ENCODE data around the gene IFT43.
"Not testable (repeated sequence)": the region's sequence is repeated elsewhere in the genome, so short reads cannot be mapped to it uniquely, and the experiment has no call there.

IFT43 gene

DNA sequence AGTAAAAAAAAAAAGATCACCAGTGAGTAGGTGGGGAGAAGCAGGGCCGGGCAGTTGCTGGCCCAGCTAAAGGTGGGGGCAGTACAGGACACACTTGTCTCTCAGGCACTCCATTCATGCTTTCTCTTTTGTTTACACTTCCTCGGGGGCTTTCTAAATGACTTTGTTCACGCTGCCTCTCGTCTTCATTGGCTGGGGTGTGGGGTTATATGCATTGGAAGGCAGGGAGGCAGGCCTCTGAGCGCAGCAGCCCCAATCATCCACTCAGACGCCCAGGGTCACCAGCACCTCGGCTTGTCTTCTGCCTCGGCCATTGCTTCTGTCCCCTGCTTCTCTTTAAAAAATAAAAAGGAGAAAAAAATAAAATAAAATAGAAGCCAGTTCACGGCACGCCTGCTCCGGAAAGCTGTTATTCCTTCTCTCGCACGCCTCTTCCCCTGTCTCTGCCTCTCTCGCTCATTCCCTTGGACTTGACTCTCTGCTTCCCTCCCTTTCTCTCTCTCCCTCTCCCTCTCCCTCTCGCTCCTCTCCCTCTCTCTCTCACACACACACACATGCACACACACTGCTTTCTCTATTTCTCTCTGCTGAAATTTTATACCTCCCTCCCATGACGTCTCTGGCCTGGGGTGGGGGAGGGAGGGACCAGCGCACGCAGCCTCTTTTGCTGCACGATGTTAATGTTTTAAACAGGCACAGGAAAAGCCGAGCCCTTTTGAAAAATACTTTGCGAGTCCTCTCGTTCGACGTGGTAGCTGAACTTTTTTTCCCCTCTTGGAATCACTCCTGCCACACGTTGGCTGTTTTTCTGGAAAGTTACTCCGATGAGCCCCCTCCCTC lies 3.9 kb upstream of the IFT43 start, which contains the start of gene TGFB3:
Gene TGFB3, minus strand, starts transcription at position 570 of the 840 bp plus-strand sequence. CDS start 1,102 bp downstream, outside the sequence.
- DNase-seq = peak; percentile 73 to 90 (median 82)

DNA sequence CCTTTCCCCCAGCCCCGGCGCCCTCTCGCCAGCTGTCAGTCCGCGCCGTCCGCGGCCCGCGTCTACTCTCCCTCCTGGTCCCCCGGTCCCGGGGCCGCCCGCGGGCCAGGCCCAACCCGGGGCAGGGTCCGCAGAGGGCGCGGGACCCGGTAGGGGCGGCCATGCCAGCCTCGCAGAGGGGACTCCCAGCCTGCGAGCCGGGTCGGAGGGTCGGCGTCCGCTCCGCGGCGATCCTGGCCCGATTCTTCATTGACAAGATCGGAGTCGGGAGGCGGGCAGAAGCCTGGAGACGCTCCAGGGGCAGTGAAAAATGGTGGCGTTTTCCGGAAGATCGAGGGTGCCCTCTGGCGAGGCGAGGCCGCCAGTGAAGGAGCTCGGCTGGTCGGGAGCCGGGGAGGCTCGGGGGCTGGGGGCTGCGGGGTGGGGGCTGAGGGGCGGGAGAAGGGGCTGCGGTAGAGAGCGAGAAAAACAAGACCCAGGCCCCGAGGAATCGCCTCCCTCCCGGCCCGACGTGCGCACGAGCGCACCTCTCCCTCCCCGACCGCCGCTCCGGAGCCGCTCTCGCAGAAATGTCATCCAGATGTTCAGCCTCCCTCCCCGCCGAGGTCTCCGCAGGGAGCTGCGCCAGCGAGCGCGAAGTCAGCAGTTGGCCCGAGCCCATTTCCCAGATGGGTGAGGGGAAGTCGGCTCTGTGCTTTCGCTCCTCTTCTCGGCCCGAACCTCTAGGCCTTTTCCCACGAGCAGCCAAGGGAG lies 3.1 kb upstream of the IFT43 start:
- peak; percentile 84 to 87 (median 87) for DNase-seq

DNA sequence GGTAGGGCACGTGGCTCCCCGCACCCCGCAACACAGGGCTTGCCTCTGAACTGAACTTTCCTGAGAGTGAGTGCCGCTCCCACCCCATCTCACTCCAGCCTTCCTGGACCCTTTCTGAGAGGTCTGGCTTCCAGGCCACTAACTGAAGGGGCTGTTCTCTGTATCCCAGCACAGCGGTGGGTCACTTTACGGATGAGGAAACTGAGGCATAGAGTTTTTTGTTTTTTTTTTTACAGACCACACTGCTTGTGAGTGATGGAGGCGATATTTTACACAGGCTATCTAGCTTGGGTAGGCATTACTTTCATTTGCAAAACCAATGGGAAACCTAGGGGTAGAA lies 2.6 kb upstream of the IFT43 start:
- no peak for DNase-seq

DNA sequence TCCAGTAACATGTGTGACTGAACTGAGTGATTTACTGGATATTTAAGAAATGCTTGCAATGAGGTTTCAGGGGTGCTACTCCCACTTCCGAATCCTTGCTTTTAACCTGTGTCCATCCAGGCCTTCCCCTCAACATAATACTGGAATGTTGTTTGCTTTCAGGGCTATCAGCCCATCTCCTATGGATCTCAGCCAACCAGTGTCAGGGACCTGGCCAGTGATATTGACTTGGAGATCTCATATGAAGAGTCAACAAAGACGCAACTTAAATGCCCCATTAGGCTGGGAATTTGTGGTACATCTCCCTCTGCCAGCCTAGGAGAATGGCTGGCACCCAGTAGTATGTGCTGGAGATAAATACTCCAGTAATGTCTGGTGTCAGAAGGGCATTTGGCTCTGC lies 889 bp upstream of the IFT43 start:
- no peak for DNase-seq

DNA sequence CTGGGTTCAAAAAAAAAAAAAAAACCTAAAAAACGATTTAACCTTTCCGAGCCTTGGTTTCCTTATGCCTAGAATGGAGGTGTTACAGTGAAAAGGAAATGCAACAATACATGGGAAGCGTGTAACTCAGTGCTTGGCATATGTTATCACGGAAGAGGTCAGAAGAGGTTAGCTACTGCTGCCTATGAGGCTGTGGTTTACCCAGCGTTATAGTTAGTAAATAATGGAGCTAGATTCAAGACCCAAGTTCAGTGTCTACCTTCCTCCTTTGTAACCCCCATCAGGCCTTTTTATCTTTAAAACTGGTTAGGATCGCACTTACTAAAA lies 839 bp downstream of the IFT43 start:
- DNase-seq = no peak

DNA sequence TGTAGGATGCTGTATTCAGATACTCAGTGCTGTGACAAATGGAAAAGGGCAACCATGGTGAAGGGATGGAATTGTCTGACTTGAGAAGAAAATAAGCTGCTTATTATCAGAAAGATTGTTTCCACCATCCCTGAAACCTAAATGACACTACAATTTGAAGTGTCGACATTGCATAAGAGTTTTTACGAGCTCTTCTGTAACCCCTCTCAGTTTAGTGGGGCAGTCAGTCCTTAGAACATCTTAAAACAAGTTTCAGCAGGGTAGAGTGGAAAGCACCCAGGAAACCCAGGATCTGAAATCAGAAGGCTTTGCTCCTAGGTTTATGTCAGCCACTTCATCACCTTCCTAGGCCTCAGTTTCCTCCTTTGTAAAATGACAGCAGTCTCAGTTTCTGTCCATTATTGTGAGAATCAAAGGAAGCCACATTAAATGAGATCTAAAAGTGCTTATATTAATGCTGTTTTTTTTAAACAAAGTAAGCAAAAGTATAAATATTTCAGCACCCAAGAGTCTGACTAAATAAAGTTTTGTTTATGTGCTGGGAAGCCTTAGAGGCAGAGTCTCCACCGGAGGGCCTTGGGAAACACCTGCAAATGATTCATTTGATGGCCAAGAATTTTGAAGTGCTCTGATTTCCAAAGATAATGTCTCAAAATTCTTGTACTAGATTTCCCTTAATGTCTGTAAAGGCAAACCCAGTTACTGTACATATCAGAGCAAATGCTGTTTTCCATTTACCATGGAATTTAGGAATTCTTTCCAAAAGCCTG lies 1.8 kb downstream of the IFT43 start:
- DNase-seq = no peak

DNA sequence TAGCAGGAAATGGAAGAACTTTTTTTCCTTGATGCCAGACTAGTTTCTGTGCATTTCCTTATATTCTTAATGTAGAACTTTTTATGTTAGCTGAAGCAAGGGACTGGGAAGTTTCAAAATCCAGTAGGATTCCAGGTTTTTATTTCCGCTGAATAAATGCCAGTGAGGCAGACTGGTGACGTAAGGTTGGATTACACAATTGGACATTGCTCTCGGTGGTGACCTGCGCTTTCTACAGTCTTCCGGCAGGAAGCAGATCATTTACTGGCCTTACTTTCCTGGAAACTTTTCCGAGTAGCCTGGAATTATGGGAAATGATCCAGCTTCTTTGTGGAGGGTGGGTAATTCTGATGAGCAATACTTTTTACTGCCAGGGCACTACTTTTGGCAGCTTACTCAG lies 3.6 kb downstream of the IFT43 start:
- no peak for DNase-seq

DNA sequence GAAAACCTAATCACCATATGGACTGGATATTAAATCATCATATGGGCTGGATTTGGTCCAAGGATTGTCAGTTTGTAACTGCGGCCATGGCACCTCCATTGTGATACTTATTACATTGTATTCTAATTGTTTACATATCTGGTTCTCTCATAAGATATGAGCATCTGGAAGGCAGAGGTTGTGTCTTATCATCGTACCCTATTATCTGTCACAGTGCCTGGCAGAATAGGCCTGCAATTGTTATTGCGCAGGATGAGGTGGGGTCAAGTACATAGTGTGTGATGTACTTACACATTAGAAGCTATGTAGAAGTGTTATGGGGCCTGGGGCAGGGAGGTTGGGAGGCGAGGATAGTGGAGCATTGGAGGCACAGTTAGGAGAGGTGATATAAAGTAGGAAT lies 4.7 kb downstream of the IFT43 start:
- DNase-seq = no peak

DNA sequence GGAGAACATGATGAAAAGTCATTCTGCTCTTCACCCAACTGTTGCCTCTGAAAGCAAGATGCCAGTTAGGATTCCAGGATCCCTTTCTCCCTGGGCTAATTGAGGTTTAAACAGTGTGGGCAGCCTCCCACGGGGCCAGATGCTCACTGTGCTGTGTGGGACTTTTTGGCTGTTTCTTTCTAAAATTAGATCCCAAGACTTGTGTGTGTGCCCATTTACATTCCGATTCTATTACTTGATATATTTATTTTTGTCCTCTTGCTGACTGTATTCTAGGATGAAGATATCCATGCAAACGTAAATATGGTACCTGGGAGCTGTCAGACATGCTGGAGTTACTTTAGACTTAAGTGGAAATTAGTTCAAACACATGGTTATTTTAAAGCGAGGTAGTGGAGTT lies 6.2 kb downstream of the IFT43 start:
- DNase-seq = no peak

DNA sequence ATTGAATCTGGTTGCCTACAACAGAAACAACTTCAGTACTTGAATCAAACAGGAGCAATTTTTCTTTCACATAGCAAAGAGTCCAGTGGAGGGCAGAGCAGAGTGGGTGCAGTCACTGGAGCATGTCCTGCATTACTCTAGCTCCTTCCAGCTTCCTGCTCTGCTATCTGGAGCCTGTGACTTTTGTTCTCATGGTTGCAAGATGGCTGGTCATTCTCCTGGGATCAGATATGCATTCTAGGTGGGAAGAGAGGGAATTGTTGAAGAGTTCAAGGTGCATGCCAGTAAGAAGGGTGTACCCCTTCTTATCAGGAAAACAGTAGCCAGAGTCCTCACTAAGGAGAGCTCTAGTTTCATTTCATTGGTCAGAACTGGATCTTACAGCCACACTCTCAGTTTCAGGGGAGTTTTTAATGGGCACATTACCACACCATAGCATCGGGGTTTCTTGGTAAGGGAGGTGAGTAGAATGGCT lies 8.0 kb downstream of the IFT43 start:
- DNase-seq = no peak

DNA sequence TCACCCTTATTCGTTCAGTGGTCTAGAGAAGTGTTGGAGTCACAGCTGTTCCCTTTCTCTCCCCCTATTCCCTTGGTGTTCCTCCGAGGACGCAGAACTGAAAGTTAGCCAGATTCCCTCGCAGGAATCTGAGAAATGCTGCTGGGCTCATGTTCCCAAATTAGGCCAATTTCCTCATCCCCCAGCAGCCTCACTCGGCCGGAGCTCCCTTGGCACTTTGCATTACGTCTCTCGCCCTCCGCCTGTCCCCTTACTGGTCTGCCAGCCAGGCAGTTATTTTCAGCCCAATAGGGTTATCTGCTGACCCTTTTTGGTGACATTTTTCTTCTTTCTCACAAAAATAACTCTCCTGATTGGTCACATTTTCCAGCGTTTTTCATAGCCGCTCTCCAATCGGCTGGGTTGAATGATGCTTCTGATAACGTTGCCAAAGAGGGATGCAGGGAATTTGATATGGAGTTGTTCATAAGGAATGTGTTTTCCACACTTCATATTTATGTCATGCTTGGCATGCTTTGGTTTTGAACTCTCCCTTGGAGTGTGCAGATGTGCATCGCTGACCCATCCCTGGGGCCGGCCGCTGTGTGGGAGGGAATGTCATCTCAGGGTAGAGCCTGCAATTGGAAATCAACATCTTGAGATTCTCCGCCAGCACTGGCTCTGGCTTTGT lies 9.9 kb downstream of the IFT43 start:
- peak in 1 of 3 experiments; percentile 34 for DNase-seq

DNA sequence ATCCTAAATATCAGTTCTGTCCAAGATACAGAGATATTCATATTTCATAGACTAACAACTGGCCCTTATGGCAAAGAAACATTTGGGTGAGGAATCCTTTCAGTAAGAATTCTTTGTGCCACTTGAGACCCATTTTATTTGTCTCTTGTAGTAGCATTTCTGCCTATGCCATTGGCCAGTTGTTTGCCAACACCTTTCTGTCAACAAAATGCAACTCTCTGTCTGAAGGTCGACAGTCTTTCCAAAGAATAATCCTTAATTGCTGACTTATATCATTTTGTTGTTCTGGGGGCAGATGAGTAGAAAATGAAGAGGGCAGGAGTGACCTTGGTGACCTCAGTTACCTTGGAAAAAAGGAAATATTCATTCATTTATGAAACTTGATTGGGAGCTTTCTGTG lies 10.9 kb downstream of the IFT43 start:
- no peak for DNase-seq

DNA sequence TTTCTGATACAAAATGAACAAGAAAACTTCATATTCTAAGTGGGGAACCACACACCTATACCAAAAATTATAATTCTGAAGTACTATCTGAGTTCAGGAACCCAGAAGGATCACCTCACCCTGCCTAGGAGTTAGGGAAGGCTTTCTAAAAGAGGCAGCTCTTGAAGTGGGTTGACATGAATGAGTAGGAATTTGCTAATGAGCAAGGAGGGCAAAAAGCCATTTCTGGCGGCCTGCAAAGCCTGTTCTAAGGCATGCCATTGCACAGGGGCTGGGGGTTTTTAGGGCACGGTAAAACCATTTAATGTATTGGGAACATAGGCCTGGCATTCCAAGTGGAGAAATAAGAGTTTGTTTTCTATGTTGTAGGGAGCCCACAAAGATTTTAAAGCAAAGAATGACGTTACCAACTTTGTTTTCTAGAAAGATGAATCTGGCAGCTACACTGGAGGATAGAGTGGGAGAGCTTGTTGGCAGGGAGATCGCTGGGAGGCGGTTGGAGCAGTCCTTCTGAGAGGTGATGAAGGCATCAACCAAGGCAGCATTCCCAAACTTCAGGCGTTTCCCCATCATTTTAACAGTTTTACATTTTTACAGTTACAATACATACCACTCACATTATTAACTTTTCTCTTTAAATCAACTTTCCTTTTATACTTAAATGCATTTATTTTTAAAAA lies 14.1 kb downstream of the IFT43 start:
- no peak for DNase-seq

DNA sequence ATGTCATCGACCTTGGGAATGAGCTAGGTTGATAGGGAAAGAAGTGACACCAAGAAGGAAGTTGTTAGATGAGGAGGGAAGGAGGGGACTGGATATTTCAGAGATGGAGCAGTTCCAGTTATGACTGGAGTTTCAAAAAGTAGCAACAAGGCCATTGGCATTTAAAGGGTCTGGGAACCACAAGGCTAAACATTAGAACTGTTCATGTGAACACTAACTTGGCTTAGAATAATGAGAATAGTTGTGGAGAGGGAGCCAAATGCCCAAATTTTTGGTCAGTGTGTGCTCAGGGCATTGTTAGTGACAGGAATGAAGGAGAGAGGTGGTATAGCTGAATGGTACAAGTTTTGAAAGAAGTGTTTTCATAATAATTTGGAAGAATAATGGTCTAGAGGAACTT lies 16.8 kb downstream of the IFT43 start:
- no peak for DNase-seq

DNA sequence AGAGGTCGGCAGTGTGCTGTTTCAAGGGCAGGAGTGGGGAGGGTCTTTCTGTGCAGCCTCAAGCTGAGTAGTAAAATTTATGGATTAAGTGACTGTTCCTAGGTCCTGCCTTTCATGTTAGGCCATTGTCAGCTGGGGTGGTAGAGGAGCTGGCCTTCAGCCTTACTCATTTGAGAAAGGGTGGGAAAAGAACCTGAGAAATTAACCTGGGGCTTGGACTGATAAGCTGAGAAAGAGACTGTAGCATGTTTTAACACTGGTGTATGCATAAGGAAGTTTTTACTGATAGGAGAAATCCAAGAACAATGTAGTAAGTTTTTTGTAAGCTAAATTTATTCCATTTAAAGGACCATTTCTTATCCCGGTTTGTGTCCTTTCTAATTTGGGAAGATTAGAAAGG lies 20.7 kb downstream of the IFT43 start:
- no peak for DNase-seq

DNA sequence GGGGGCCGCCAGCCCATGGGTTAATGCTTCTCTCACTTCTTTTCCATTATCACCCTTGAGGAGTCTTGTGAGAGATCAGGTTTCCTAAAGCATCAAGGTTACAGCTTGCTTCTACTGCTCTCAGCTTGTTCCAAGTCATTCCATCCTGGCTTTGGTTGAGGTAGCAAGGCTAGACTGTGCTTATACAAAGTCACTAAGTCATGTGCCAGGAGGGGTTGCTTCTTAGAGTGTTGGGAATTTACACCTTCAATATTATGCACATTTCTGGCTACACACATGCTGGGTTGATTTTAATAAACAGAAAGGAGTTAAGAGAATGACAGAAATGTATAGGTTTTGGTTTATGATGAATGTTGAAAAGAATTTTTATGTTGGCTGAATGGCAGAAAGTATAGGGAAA lies 21.8 kb downstream of the IFT43 start:
- no peak for DNase-seq

DNA sequence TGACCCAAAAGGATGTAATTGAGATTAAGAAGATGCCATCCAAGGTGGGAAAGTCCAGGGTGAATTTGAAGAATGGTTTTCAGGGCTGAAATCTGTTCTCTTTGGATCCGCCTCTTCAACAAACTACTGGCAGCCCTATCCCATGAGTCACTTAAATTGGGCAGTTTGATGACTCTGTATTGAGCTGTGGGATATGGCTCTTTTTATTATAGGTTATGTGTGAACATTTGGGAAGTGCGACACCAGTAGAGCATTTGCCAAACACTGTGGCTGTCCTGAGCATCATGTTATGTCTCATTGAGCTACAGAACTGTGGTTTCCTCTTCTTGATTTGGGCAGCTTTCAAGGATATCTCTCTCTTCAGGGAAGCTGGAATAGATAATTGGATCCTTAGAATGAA lies 22.3 kb downstream of the IFT43 start:
- no peak for DNase-seq

DNA sequence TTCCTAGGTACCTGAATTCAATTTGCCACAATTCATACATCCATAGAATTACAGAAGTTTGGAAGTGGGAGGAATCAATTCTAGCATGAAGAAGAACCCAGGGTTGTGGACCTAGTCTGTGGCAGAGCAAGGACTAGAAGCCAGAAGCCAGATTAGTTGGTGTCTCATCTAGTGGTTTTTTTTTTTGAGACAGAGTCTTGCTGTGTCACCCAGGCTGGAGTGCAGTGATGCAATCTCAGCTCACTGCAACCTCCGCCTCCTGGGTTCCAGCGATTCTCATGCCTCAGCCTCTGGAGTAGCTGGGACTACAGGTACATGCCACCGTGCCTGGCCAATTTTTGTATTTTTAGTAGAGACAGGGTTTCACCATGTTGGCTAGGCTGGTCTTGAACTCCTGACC lies 24.1 kb downstream of the IFT43 start:
- DNase-seq = not testable (repeated sequence)

DNA sequence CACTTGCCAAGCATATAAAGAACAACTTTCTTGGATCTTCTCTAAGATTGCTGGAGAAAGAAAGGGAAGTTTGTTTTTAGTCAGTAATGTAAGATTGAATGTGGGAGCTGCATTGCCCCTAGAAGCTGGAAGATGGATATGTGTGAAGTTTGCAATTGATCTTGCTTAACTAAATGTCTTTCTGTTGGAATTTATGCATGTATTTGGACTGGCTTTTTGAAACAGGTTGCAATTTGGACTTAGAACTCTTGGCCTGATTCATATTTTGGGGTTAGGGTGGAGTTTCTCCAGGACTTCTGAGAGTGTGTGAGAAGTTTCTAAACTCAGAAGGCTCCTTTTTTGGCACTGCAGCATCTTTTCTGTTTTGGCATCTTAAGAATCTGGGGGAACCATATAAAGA lies 26.4 kb downstream of the IFT43 start:
- DNase-seq = no peak

DNA sequence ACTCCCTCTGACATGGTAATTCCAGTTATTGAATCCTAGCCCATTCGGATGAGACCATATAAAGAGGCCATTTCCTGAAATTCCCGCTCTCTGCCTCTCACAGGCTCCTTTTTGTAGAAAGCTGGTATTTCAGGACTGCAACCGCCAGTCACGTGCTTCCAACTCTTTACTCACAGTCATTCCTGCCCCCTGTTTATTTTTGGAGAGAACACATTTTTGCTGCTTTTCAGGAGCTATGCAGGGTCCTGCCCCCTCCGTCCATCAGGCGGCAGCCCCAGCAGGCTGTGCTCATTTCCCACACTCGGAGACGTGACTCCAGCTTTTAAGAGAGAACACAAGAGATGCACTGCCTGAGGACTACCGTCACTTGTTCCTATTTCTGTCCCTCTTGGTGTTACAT lies 26.8 kb downstream of the IFT43 start:
- no peak for DNase-seq

DNA sequence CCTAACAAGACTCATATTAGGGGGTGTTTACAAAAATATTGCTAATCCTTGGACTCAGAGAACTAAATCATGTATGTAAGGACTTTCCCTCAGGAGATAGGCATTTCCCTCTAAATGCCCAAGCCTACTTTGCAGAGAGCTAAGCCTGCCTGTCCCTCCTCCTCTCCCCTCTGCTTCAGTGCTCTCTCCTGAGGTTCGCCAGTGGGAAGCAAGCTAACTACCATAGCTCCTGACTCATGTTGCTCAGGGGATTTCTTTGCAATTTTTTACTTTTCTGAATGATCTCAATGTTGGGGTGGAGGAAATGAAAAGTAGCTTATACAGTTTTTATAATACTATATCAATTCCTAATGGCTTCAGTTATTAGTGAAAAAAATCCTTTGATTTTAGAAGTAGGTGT lies 29.6 kb downstream of the IFT43 start:
- no peak for DNase-seq

DNA sequence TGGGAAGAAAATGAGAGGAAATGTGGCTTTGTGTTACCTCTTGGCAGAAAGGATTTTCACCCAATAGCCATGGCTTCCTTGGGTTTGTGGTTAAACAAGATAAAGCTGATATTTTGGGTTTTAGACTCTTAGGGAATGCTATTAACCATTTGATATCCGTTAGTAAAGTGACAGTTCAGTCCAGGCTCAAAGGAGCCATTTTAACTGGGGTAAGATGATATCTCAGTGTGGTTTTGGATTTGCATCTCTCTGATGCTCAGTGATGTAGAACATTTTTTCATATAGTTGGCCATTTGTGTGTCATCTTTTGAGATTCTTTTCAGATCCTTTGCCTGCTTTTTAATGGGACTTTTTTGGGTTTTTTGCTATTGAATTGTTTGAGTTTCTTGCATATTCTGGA lies 30.1 kb downstream of the IFT43 start:
- DNase-seq = no peak

DNA sequence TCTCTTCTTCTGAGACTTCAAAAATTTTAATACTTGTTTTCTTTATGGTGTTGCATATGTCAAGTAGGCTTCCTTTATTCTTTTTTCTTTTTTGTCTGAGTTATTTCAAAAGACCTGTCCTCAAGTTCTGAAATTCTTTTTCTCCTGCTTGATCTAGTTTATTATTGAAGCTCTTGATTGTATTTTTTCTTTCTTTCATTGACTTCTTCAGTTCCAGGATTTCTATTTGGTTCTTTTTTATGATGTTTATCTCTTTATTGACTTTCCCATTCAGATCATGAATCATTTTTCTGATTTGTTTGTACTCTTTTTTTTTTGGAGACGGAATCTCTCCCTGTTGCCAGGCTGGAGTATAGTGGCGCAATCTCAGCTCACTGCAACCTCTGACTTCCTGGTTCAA lies 34.1 kb downstream of the IFT43 start:
- DNase-seq = no peak
